ENCODE results near the gene PPCDC.

- TF ChIP-seq POLR2A (IDR thresholded peaks at IDR 0.05): no peak
- no peak for TF ChIP-seq CTCF (IDR thresholded peaks at IDR 0.05)
Measured at GRCh38 chr15:75076277-75076676, 52.9 kb downstream of the PPCDC start.

Measured in esophagus squamous epithelium (tissue), 4 donors.